Pancreas (tissue), 10 donors: ENCODE data around the gene PTPRM. TPM values are rescaled to one million over a fixed set of nuclear protein-coding genes. Genes with fewer than 3 reads are reported as not detected.
A peak's percentile ranks its signal among the peaks of the same experiment; 100 is the strongest.

Experiments
- ATAC-seq, 4 donors: fragments of 200-7000 bp; cut with Tn5 transposase; one replicate each; pipeline versions ENCODE4 v1.8.0 to v1.9.1; 2020; ENCODE audit warnings: mild to moderate bottlenecking in 4 of 4, moderate library complexity in 4 of 4
- DNase-seq, 6 donors: peaks; one replicate each; pipeline ENCODE4 v3.0.0-alpha.2; 2020
- FAIRE-seq: peaks from 2 replicates; lab custom pipeline; 2012; peaks lifted over from hg19 to GRCh38; lab: Jason Lieb, UNC
- H3K27ac ChIP-seq, 4 donors: fragments of 200-600 bp; sonication (generic); 1 replicate in 3 of 4; 2 replicates in 1 of 4; pipeline versions ENCODE4 v1.5.0 to v1.8.0; 2020
- H3K27me3 ChIP-seq, 4 donors: fragments of 200-600 bp; one replicate each; pipeline ENCODE4 v1.8.0; 2021
- H3K36me3 ChIP-seq, 3 donors: fragments of 200-600 bp; sonication (generic) in 1 of 3; one replicate each; pipeline versions ENCODE4 v1.5.0 to v1.8.0; 2020 to 2021
- H3K4me1 ChIP-seq, 3 donors: fragments of 200-600 bp; one replicate each; pipeline ENCODE4 v1.8.0; 2021
- H3K4me3 ChIP-seq, 4 donors: fragments of 200-600 bp; sonication (generic) in 2 of 4; one replicate each; pipeline versions ENCODE4 v1.5.0 to v1.8.0; 2020 to 2021
- H3K9me3 ChIP-seq, 4 donors: fragments of 200-600 bp; one replicate each; pipeline ENCODE4 v1.8.0; 2021
- WGBS, 2 donors: extraction: QIAGEN DNeasy Blood & Tissue Kit; methylation state at CpG; one replicate each; pipeline ENCODE4 v1.1.7; 2013; 5-methylcytosine and 5-hydroxymethylcytosine counted together
- intact Hi-C, 3 donors: fragments of 100-400 bp; cut with DNase I; formaldehyde crosslinking; loops; one replicate each; pipeline versions ENCODE4 v1.11.1 to v1.14.2; 2022
- polyA plus RNA-seq, 2 donors: library from polyadenylated mRNA; stranded (reverse); fragments of 200-250 nt; gene quantifications; one replicate each; pipeline ENCODE4 v1.2.3, GENCODE V29; 2013
- total RNA-seq, 6 donors: library from RNA; stranded (reverse); fragmentation: NEBNext Ultra II Directional in 4 of 6; extraction: Animal tissue kit (Norgen Biotek cat#: 25700) in 4 of 6; gene quantifications; one replicate each; pipeline versions ENCODE4 v1.2.1 to v1.2.4, GENCODE V29; 2021 to 2023
- TF ChIP-seq, protein P1 (sequence below), 4 donors: fragments of 200-600 bp; sonication (generic) in 3 of 4; IDR thresholded peaks; one replicate each; pipeline versions ENCODE4 v1.5.0 to v1.8.0; 2021; ENCODE audit warnings: antibody characterized with exemption in 4 of 4
- donor health status: healthy with polysubstance abuse.
- donor health status: DM: no; HTN: no; CAD: no; lungs with moderate emphysema.
- donor health status: DM: no; HTN: no; CAD: no.
- donor health status: control.
- donor health status: control.
- donor health status: Bipolar disorder and iron deficiency.
- donor health status: DM: yes; HTN: yes; CAD: no.
- donor health status: DM: no; HTN: no; CAD: no.
- donor health status: DM: no; HTN: no; CAD: no.
- donor health status: DM: yes; HTN: yes; CAD: no.

Gene PTPRM
- total and polyA plus RNA-seq, 8 donors = 14.5 to 50.7 (median 19.7) TPM

DNA sequence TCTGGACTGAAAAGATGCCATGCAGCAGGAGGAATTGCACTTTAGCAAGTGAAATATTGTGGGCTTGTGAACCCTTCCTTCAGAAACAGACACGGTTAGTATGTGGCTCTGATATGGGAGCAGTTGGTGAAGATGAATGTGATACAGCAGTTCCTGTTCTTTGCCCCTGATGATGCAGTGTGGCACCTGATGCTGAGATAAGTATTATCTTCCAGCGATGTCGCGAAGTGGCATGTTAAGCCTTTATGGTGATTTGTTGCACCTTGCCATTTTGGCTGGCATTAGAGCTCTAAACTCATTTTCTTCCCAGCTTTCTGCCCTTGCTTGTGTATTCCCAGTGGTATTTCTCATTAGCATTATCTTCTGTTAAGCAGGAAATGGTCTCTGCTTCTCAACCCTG, 600.6 kb downstream of the PTPRM start:
- DNase-seq = no peak
- H3K4me3 ChIP-seq = no peak overlapping the region
- H3K27me3 ChIP-seq = no peaks in the 10 kb centered on the region
- FAIRE-seq = no peak
- TF ChIP-seq, protein P1, sequence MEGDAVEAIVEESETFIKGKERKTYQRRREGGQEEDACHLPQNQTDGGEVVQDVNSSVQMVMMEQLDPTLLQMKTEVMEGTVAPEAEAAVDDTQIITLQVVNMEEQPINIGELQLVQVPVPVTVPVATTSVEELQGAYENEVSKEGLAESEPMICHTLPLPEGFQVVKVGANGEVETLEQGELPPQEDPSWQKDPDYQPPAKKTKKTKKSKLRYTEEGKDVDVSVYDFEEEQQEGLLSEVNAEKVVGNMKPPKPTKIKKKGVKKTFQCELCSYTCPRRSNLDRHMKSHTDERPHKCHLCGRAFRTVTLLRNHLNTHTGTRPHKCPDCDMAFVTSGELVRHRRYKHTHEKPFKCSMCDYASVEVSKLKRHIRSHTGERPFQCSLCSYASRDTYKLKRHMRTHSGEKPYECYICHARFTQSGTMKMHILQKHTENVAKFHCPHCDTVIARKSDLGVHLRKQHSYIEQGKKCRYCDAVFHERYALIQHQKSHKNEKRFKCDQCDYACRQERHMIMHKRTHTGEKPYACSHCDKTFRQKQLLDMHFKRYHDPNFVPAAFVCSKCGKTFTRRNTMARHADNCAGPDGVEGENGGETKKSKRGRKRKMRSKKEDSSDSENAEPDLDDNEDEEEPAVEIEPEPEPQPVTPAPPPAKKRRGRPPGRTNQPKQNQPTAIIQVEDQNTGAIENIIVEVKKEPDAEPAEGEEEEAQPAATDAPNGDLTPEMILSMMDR (IDR thresholded peaks at IDR 0.05) = no peak
- ATAC-seq = no peak
- 89 to 94% methylated on average over 4 of the region's 4 CpGs for WGBS, 2 donors
- no peaks in the 10 kb centered on the region for H3K9me3 ChIP-seq
- no peak overlapping the region for H3K27ac ChIP-seq
- H3K36me3 ChIP-seq = no peaks in the 10 kb centered on the region
- intact Hi-C loops = no loop called here
- H3K4me1 ChIP-seq = no peaks in the 10 kb centered on the region

- Histone ChIP-seq H3K9me3 (no peaks in the 10 kb centered on the region), H3K4me3 (no peak overlapping the region), H3K36me3 (no peaks in the 10 kb centered on the region), H3K27me3 (no peaks in the 10 kb centered on the region), H3K27ac (no peak overlapping the region), H3K4me1 (no peaks in the 10 kb centered on the region)
- ATAC-seq (no peak), DNase-seq (no peak), FAIRE-seq (no peak)
- intact Hi-C loops = no loop called here
- TF ChIP-seq, protein P1 (IDR thresholded peaks at IDR 0.05) = no peak
- 86 to 91% methylated on average over 1 of the region's 1 CpG for WGBS, 2 donors
Measured at GRCh38 chr18:8169722-8170121, 602.6 kb downstream of the PTPRM start.

- intact Hi-C loops = no loop called here
- FAIRE-seq (no peak), DNase-seq (no peak), ATAC-seq (peak in 1 of 4 donors; percentile 34)
- Histone ChIP-seq H3K4me3 (no peak overlapping the region), H3K36me3 (no peaks in the 10 kb centered on the region), H3K27me3 (no peaks in the 10 kb centered on the region), H3K27ac (no peak overlapping the region), H3K9me3 (no peaks in the 10 kb centered on the region), H3K4me1 (peaks cover 15 to 23% (median 21%) of the 10 kb centered on the region in 3 donors)
- TF ChIP-seq, protein P1 (IDR thresholded peaks at IDR 0.05) = no peak
- 68% methylated on average over 2 of the region's 2 CpGs for WGBS, 2 donors
Measured at GRCh38 chr18:8174771-8175170, 607.7 kb downstream of the PTPRM start.

DNA sequence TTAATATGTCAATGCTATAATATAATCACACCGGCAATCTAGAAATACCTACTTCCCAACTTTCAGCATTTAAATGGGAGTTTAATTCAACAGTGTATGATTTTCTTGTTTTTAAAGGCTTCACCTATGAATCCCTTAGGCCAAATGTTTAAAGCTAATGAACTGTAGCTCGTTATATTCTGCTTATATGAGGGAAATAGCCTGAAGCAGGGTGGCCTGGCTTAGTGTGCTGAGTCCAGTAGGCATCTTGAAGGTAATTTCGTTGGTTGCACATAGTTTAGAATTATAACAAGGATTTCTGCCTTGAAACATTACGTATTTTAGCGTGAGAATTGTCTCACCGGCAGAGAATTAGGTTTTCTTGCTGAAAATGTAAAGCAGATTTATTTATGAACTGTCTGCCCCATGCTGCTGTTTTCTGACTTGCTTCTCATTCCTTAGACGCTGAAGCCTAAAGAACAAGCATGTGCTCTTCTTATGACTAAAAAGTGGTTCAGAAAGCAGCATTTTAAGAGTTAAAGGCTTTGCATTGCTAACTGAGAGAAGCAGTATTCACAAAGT, 608.5 kb downstream of the PTPRM start:
- ATAC-seq (no peak), DNase-seq (no peak), FAIRE-seq (no peak)
- no peaks in the 10 kb centered on the region for H3K27me3 ChIP-seq
- H3K9me3 ChIP-seq = no peaks in the 10 kb centered on the region
- H3K36me3 ChIP-seq = no peaks in the 10 kb centered on the region
- peaks cover 15 to 23% (median 21%) of the 10 kb centered on the region in 3 donors for H3K4me1 ChIP-seq
- no peak overlapping the region for H3K27ac ChIP-seq
- intact Hi-C loops = no loop called here
- no peak overlapping the region for H3K4me3 ChIP-seq
- TF ChIP-seq, protein P1 (IDR thresholded peaks at IDR 0.05) = no peak
- 84 to 87% methylated on average over 7 of the region's 7 CpGs for WGBS, 2 donors

GRCh38 chr18:8176109-8176508, 609.0 kb downstream of the PTPRM start:
- TF ChIP-seq, protein P1 (IDR thresholded peaks at IDR 0.05) = no peak
- H3K9me3 ChIP-seq = no peaks in the 10 kb centered on the region
- no peak overlapping the region for H3K4me3 ChIP-seq
- intact Hi-C loops = no loop called here
- no peak for DNase-seq
- H3K27me3 ChIP-seq = no peaks in the 10 kb centered on the region
- ATAC-seq = peak in 1 of 4 donors; percentile 6
- WGBS, 2 donors = 18 to 24% methylated on average over 3 of the region's 3 CpGs
- no peak for FAIRE-seq
- no peaks in the 10 kb centered on the region for H3K36me3 ChIP-seq
- no peak overlapping the region for H3K27ac ChIP-seq
- H3K4me1 ChIP-seq = peaks cover 15 to 23% (median 21%) of the 10 kb centered on the region in 3 donors
